HUES48 (cell line): Measurements from ENCODE around the gene MAPK9.
A peak's percentile ranks its signal among the peaks of the same experiment; 100 is the strongest.

ENCODE experiments used
- H3K27ac ChIP-seq: one replicate; pipeline ENCODE4 v1.7.0; 2013; ENCODE audit warnings: low read depth, low read length, inconsistent platforms
- H3K27me3 ChIP-seq: 2 replicates; pipeline ENCODE4 v1.6.1; 2013; ENCODE audit warnings: mild to moderate bottlenecking, low read length; ENCODE audit not compliant: control insufficient read depth, insufficient read depth
- H3K36me3 ChIP-seq: 2 replicates; pipeline ENCODE4 v1.6.1; 2013; ENCODE audit warnings: low read length; ENCODE audit not compliant: control insufficient read depth, insufficient read depth
- H3K4me1 ChIP-seq: 2 replicates; pipeline ENCODE4 v1.6.1; 2013; ENCODE audit warnings: mild to moderate bottlenecking, low read length; ENCODE audit not compliant: control insufficient read depth, insufficient read depth
- H3K4me3 ChIP-seq: 2 replicates; pipeline ENCODE4 v1.5.1; 2013; ENCODE audit warnings: mild to moderate bottlenecking, low read depth, low read length
- H3K9ac ChIP-seq: 2 replicates; pipeline ENCODE4 v1.6.1; 2013; ENCODE audit warnings: mild to moderate bottlenecking, low read depth, low read length, moderate library complexity
- H3K9me3 ChIP-seq: 2 replicates; pipeline ENCODE4 v1.6.1; 2013; ENCODE audit warnings: low read length; ENCODE audit not compliant: control insufficient read depth, insufficient read depth

The MAPK9 gene

DNA sequence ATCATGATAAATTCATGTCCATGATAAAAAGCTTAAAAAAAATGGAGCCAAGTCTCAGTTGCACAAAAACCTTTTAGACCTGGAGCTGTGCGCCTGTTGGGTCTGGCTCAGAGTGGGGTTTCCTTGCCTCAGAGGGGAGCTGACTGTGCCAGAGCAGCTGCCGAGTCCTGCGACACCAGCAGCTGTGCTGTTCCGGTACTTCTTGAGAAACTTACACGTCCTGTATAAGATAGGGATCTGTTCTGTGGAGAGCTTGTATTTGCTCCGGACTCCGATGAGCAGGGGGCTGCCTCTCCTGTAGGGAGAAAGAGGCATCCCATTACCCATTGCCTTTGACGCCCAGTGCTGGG is 32.7 kb upstream of the MAPK9 start:
- Histone ChIP-seq H3K36me3 (peaks cover 91% of the 10 kb centered on the region), H3K4me3 (no peak overlapping the region), H3K27ac (peak overlapping the region; percentile 40), H3K9ac (no peak overlapping the region), H3K4me1 (no peaks in the 10 kb centered on the region; the same call in 1 of the 2 replicates), H3K27me3 (no peaks in the 10 kb centered on the region), H3K9me3 (no peaks in the 10 kb centered on the region)

DNA sequence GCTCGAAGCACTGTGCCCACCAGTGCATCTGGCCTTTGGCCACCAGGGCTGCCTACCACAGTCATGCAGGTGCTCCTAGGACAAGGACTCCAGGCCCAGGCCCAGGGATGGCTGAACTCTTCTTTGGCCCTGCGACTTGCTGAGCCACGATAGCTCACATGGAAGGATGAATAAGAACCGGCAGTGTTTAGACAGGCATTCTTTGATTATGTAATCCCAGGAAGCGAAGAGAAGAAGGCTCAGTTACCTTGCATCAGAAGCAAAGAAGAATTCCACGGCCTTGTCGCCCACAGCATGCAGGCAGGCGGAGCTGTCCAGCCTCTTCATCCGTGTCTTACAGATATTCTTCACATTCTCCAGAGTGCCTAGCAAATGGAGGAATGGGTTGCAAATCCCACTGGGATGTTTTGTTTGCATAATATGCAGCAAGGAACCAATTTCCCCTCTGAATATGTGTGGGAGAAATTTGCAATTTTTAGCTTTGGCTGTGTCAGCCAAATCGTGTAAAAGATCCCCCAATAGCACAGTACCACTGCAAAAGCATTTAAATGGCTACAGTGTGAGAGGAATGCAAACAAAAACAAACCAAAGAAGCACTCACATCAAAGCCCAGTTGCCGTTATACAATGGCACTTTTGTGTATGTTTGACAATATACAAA is 32.2 kb upstream of the MAPK9 start:
- Histone ChIP-seq H3K27me3 (no peaks in the 10 kb centered on the region), H3K36me3 (peaks cover 91% of the 10 kb centered on the region), H3K27ac (peak overlapping the region; percentile 5), H3K4me3 (no peak overlapping the region), H3K9me3 (no peaks in the 10 kb centered on the region), H3K9ac (no peak overlapping the region), H3K4me1 (no peaks in the 10 kb centered on the region; the same call in 1 of the 2 replicates)

- Histone ChIP-seq H3K27ac (no peak overlapping the region), H3K4me3 (no peak overlapping the region), H3K36me3 (peaks cover 92% of the 10 kb centered on the region), H3K9ac (no peak overlapping the region), H3K9me3 (no peaks in the 10 kb centered on the region), H3K4me1 (no peaks in the 10 kb centered on the region; the same call in 1 of the 2 replicates), H3K27me3 (no peaks in the 10 kb centered on the region)
Observed at GRCh38 chr5:180323160-180323559, 31.3 kb upstream of the MAPK9 start.

DNA sequence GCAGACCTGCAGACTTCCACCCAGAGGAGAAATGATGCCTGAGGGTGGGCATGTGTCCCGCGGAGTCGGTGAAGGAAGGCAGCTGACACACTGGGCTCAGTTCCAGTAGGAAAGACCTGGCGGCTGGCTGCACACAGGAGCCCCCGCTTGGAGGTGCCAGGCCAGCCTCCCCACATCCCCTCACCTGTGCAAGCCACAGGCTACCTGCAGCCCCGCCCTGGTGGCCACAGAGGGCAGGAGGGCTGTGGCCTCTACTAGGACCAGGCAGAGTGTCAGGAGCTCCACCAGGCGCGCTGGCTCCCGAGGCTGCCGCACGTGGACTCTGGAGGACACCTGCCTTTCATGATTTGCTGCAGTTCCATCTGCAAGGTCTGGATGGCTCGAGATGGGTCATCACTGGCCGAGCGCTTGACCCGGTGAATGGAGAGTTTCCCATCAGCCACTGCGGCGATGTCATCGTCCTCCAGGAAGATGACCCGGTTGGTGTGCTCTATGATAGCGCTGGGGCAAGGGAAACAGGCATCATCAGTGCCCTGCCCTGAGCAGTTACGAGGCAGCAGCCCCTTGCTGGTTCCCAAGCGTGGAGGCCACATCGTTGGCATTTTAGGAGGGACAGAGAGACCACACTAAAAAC is 26.7 kb upstream of the MAPK9 start:
- no peak overlapping the region for H3K9ac ChIP-seq

DNA sequence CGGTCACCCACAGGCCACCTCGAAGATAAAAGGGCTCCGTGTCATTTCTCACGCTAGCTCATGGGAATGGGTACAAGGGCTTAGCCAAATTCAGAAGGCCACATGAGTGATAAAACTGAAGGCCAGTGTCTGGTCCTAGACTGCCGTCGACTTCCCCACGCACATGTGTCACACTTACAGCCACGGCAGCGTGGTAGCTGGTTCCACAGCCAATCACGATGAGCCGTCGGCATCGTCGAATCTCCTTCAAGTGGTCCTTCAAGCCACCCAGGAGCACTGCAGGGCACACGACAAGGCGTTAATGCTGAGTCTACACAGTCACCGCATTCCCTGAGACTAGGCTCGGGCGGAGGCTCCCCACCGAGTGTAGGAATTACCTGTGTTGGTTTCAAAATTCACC is 24.7 kb upstream of the MAPK9 start:
- Histone ChIP-seq H3K36me3 (peaks cover 85% of the 10 kb centered on the region), H3K27me3 (no peaks in the 10 kb centered on the region), H3K4me3 (no peak overlapping the region)

More for the DNA sequence above, 26.7 kb upstream of the MAPK9 start:
- Histone ChIP-seq H3K9me3 (no peaks in the 10 kb centered on the region), H3K27me3 (no peaks in the 10 kb centered on the region), H3K27ac (no peak overlapping the region), H3K4me3 (no peak overlapping the region), H3K36me3 (peaks cover 89% of the 10 kb centered on the region), H3K4me1 (no peaks in the 10 kb centered on the region)

GRCh38 chr5:180315762-180316212 is 23.9 kb upstream of the MAPK9 start:
- no peak overlapping the region for H3K4me3 ChIP-seq
- no peak overlapping the region for H3K9ac ChIP-seq
- H3K27ac ChIP-seq, result no peak overlapping the region
- H3K27me3 ChIP-seq, result no peaks in the 10 kb centered on the region
- H3K4me1 ChIP-seq, result no peaks in the 10 kb centered on the region
- H3K36me3 ChIP-seq, result peaks cover 85% of the 10 kb centered on the region
- H3K9me3 ChIP-seq, result no peaks in the 10 kb centered on the region

More for the DNA sequence above, 24.7 kb upstream of the MAPK9 start:
- Histone ChIP-seq H3K9ac (no peak overlapping the region), H3K9me3 (no peaks in the 10 kb centered on the region), H3K4me1 (no peaks in the 10 kb centered on the region), H3K27ac (no peak overlapping the region)

DNA sequence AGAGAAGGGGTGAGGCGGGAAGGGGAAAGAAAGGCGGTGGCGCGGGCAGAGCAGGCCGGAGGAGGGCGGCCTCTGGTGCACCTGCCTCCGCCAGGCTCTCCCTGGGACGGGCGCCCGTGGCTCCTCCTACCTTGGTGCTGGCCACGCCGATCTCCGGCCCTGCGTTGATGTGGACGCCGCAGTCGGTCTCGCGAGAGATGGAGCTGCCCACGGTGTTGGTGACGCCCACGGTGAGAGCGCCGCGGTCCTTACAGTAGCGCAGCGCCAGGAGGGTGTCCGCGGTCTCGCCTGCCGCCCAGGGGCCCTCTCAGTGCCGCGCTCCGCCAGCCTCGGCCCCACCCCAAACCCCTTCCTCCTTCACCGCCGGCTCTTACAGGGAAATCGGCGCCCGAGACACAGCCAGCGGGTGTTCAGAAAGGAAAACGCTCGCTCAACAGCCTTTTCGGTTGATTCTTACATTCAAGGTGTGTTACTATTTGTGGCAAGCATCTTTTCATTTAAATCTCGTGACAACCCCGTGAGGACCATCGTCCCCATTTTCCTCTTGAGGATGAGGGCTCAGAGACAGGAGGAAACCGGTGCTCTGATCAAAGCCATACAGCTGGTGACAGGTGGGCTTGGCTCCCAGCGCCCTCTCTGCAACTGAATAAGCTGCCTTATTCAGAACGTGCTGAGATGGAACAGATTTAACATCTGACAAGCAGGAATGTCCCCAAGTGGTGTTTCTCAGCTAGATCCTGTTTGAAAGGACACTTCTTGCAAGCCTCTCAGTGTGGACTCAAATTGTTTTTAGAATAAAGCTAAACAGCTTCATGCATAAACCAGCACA is 22.0 kb upstream of the MAPK9 start:
- peaks cover 82% of the 10 kb centered on the region for H3K36me3 ChIP-seq
- H3K9ac ChIP-seq, result no peak overlapping the region

GRCh38 chr5:180311216-180311615 is 19.3 kb upstream of the MAPK9 start:
- Histone ChIP-seq H3K27ac (no peak overlapping the region), H3K4me3 (no peak overlapping the region), H3K27me3 (no peaks in the 10 kb centered on the region), H3K36me3 (peaks cover 80% of the 10 kb centered on the region), H3K4me1 (no peaks in the 10 kb centered on the region), H3K9ac (no peak overlapping the region), H3K9me3 (no peaks in the 10 kb centered on the region)

More for the DNA sequence above, 22.0 kb upstream of the MAPK9 start:
- Histone ChIP-seq H3K27ac (no peak overlapping the region), H3K27me3 (no peaks in the 10 kb centered on the region), H3K4me1 (no peaks in the 10 kb centered on the region), H3K4me3 (no peak overlapping the region), H3K9me3 (no peaks in the 10 kb centered on the region)

- H3K27ac ChIP-seq, result no peak overlapping the region
- peaks cover 85% of the 10 kb centered on the region for H3K36me3 ChIP-seq
- H3K4me3 ChIP-seq, result no peak overlapping the region
- no peaks in the 10 kb centered on the region for H3K27me3 ChIP-seq
- H3K4me1 ChIP-seq, result no peaks in the 10 kb centered on the region
- no peak overlapping the region for H3K9ac ChIP-seq
- no peaks in the 10 kb centered on the region for H3K9me3 ChIP-seq
Observed at GRCh38 chr5:180306796-180307195, 14.9 kb upstream of the MAPK9 start.

DNA sequence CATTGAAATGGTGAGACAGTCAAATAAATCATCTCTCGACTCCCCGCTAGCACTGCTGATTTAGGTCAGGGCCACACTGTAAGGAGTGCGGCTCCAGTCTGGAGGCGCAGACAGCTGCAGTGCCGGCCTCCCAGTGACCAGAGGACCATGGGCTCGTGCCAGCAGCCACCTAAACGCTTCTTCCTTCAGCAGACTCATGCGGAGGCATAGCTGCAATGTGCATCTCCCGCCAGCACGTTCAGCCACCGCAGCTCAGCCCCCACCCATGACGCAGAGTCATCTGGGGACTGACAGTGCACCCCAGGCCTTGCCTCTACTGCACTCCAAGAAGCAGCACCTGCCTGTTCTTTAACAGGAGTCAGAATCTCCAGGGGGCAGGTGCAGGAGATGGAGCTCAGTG is 13.6 kb upstream of the MAPK9 start:
- Histone ChIP-seq H3K27me3 (no peaks in the 10 kb centered on the region), H3K36me3 (peaks cover 85% of the 10 kb centered on the region), H3K4me3 (no peak overlapping the region), H3K9ac (no peak overlapping the region), H3K9me3 (no peaks in the 10 kb centered on the region), H3K4me1 (no peaks in the 10 kb centered on the region), H3K27ac (no peak overlapping the region)
